GM12878 (cell line): ENCODE data around the gene WNT8A. TPM values are rescaled to one million over a fixed set of nuclear protein-coding genes. Genes with fewer than 3 reads are reported as not detected.
"Not testable (repeated sequence)": the region's sequence is repeated elsewhere in the genome, so short reads cannot be mapped to it uniquely, and the experiment has no call there.

Source experiments
- ATAC-seq: fragments of 200-7000 bp; cut with Tn5 transposase; 3 replicates; pipeline ENCODE4 v1.9.1; 2020; ENCODE audit warnings: mild to moderate bottlenecking, moderate library complexity
- BruUV-seq: library from RNA; stranded (reverse); fragments of 400-500 nt; replicated peaks from 2 replicates; lab custom pipeline; 2021; lab: Mats Ljungman, UMichigan
- CTCF ChIA-PET: fragments of 300-600 bp; sonication (Branson Sonifier 250); formaldehyde crosslinking; extraction: SDS; loops from one replicate; lab custom pipeline; 2021; ENCODE audit warnings: inconsistent platforms; lab: Yijun Ruan, JAX
- POLR2A ChIA-PET: fragments of 350-600 bp; formaldehyde crosslinking; extraction: SDS; loops from one replicate; lab custom pipeline; 2021; ENCODE audit warnings: inconsistent platforms; lab: Charles Lee
- RAD21 ChIA-PET: fragments of 300-600 bp; sonication (Branson Sonifier 250); formaldehyde crosslinking; loops from one replicate; lab custom pipeline; 2023; ENCODE audit warnings: antibody characterized with exemption; ENCODE audit not compliant: unreplicated experiment; lab: Charles Lee
- SMC1A ChIA-PET: fragments of 300-600 bp; sonication (Branson Sonifier 250); formaldehyde crosslinking; loops from one replicate; lab custom pipeline; 2023; ENCODE audit not compliant: unreplicated experiment, uncharacterized antibody; lab: Charles Lee
- DNase-seq: peaks from one replicate; pipeline ENCODE4 v3.0.0-alpha.2; 2011; ENCODE audit warnings: low read depth, low spot score
- FAIRE-seq: peaks from 3 replicates; lab custom pipeline; 2011; peaks lifted over from hg19 to GRCh38; lab: Jason Lieb, UNC
- H2AFZ ChIP-seq: 2 replicates; pipeline ENCODE4 v1.6.0; 2011; ENCODE audit warnings: low read depth, low read length, control low read depth; ENCODE audit not compliant: control insufficient read depth
- H3K27ac ChIP-seq: 2 replicates; pipeline ENCODE4 v1.5.1; 2011; ENCODE audit warnings: control low read depth; ENCODE audit not compliant: control insufficient read depth, insufficient read depth
- H3K27me3 ChIP-seq, 2 experiments: replicated peaks in 1 of 2; 2 replicates each; pipeline versions ENCODE4 v1.6.0 to v1.6.1; 2011; ENCODE audit warnings: low read length in 1 of 2; ENCODE audit not compliant: control insufficient read depth in 2 of 2, insufficient read depth in 2 of 2
- H3K36me3 ChIP-seq, 2 experiments: 2 replicates each; pipeline ENCODE4 v1.5.1; 2011; ENCODE audit warnings: low read length in 1 of 2; ENCODE audit not compliant: control insufficient read depth in 2 of 2, insufficient read depth in 2 of 2
- H3K4me1 ChIP-seq: 2 replicates; pipeline ENCODE4 v1.6.1; 2011; ENCODE audit warnings: mild to moderate bottlenecking, low read length, moderate library complexity, mixed read lengths; ENCODE audit not compliant: control insufficient read depth, insufficient read depth
- H3K4me2 ChIP-seq: 2 replicates; pipeline ENCODE4 v1.6.0; 2011; ENCODE audit warnings: control low read depth; ENCODE audit not compliant: control insufficient read depth, insufficient read depth
- H3K4me3 ChIP-seq: fragments of 200-600 bp; sonication (generic); 2 replicates; pipeline ENCODE4 v1.5.1; 2016
- H3K79me2 ChIP-seq: 2 replicates; pipeline ENCODE4 v1.6.0; 2011; ENCODE audit warnings: low read length; ENCODE audit not compliant: control insufficient read depth, insufficient read depth
- H3K9ac ChIP-seq: 2 replicates; pipeline ENCODE4 v1.8.0; 2011; ENCODE audit warnings: low read length, control low read depth, mixed read lengths; ENCODE audit not compliant: control insufficient read depth, insufficient read depth
- H3K9me3 ChIP-seq: replicated peaks from 3 replicates; pipeline ENCODE4 v1.5.1; 2011; ENCODE audit warnings: mild to moderate bottlenecking, low read length; ENCODE audit not compliant: control insufficient read depth, insufficient read depth
- H4K20me1 ChIP-seq: 2 replicates; pipeline ENCODE4 v1.6.0; 2011; ENCODE audit not compliant: control insufficient read depth, insufficient read depth
- BMI1 ChIP-seq: fragments of 450-650 bp; IDR thresholded peaks from 2 replicates; pipeline ENCODE4 v1.6.1; 2016; ENCODE audit warnings: mild to moderate bottlenecking, moderate library complexity, borderline replicate concordance
- CEBPB ChIP-seq, 2 experiments: fragments of 150-350 bp in 1 of 2; IDR thresholded peaks; 2 replicates each; pipeline ENCODE4 v1.6.1; 2012 to 2014; ENCODE audit warnings: low read depth in 2 of 2, low read length in 2 of 2, borderline replicate concordance in 1 of 2, inconsistent platforms in 1 of 2
- GATAD2B ChIP-seq: fragments of 450-650 bp; conservative IDR thresholded peaks from 2 replicates; pipeline ENCODE4 v1.6.1; 2017; ENCODE audit warnings: low read depth, mild to moderate bottlenecking, moderate library complexity
- POLR2A ChIP-seq: IDR thresholded peaks from 2 replicates; pipeline ENCODE4 v1.6.1; 2011; ENCODE audit warnings: low read depth, mild to moderate bottlenecking, low read length
- RBBP5 ChIP-seq: fragments of 200-600 bp; sonication (generic); conservative IDR thresholded peaks from 2 replicates; pipeline ENCODE4 v1.6.1; 2016
- RCOR1 ChIP-seq: conservative IDR thresholded peaks from 2 replicates; pipeline ENCODE4 v1.6.1; 2012; ENCODE audit warnings: low read depth, low read length, improper control_type of control experiment
- SP1 ChIP-seq: IDR thresholded peaks from one replicate; pipeline ENCODE4 v1.6.1; 2011; ENCODE audit warnings: low read depth, low read length
- STAT3 ChIP-seq: IDR thresholded peaks from 2 replicates; pipeline ENCODE4 v1.6.1; 2011; ENCODE audit warnings: low read depth, low read length, improper control_type of control experiment
- SUPT20H ChIP-seq: IDR thresholded peaks from 2 replicates; pipeline ENCODE4 v1.6.1; 2011; ENCODE audit warnings: low read depth, mild to moderate bottlenecking, low read length, moderate library complexity, borderline replicate concordance; ENCODE audit not compliant: control insufficient read depth
- ZNF274 ChIP-seq: IDR thresholded peaks from one replicate; pipeline ENCODE4 v1.8.0; 2011; ENCODE audit not compliant: insufficient read length, insufficient read depth
- ZNF384 ChIP-seq: IDR thresholded peaks from 2 replicates; pipeline ENCODE4 v1.6.1; 2012; ENCODE audit warnings: low read depth, mild to moderate bottlenecking, low read length, improper control_type of control experiment, borderline replicate concordance
- WGBS: methylation state at CpG from one replicate; pipeline ENCODE4 v1.1.6; 2016; ENCODE audit warnings: low lambda C conversion rate; ENCODE audit not compliant: insufficient replicate concordance, insufficient coverage; ENCODE audit errors: missing lambda C conversion rate; 5-methylcytosine and 5-hydroxymethylcytosine counted together
- in situ Hi-C: fragments of 300-500 bp; cut with MboI; formaldehyde crosslinking; loops from 9 replicates; pipeline ENCODE4 v1.14.3; 2018; ENCODE audit warnings: mixed read lengths
- intact Hi-C: fragments of 100-400 bp; cut with micrococcal nuclease; formaldehyde crosslinking; loops from one replicate; pipeline ENCODE4 v1.14.2; 2022; ENCODE audit not compliant: unreplicated experiment
- polyA plus RNA-seq, 11 experiments: library from polyadenylated mRNA; depleted of rRNA in 4 of 11; unstranded in 6 of 11; stranded (reverse) in 5 of 11; fragments of >200 nt; fragmentation: Nextera tagmentation in 4 of 11; fragmentation: Illumina TruSeq in 1 of 11; extraction: Ambion mirVana in 4 of 11; extraction: Trizol in 1 of 11; gene quantifications; 1 replicate in 1 of 11; 2 replicates in 10 of 11; pipeline versions ENCODE4 v1.2.1 to v1.2.3, GENCODE V29; 2011 to 2016; ENCODE audit warnings: inconsistent platforms in 2 of 11, missing spikeins in 2 of 11, low read depth in 1 of 11
- total RNA-seq, 4 experiments: library from RNA; depleted of rRNA in 3 of 4; stranded (reverse); fragments of >200 nt in 3 of 4; fragmentation: Illumina TruSeq in 1 of 4; extraction: Trizol in 1 of 4; gene quantifications; 2 replicates each; pipeline versions ENCODE4 v1.2.1 to v1.2.3, GENCODE V29; 2013 to 2021
- TF ChIP-seq, protein P1 (sequence below): fragments of 450-650 bp; IDR thresholded peaks from 2 replicates; pipeline ENCODE4 v1.6.1; 2017; ENCODE audit warnings: mild to moderate bottlenecking
- TF ChIP-seq, protein P2 (sequence below): fragments of 450-650 bp; IDR thresholded peaks from 2 replicates; pipeline ENCODE4 v1.6.1; 2017; ENCODE audit warnings: low read depth, mild to moderate bottlenecking, moderate library complexity

The WNT8A gene
- total and polyA plus RNA-seq, 10 of the 15 experiments (the other 5 are each of a cell fraction or from before 2014, with no cell fraction given), result not detected

DNA sequence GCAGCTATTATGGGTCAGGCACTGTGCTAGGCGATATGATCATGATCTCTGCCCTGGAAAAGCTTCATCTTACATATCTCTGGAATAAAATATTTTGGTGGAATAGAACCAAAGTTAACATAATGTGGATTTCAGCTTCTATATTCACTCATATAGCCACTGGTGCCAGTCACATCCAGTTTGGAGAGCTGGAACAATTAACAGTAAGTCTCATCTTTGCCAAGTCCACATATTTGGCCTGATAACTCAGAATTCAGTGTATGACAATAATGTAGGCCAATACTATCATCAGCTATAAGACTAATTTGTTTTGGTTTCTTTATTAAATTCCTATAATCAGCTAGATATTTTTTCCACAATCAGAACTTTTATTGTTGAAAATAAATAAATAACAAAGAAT lies 45.0 kb upstream of the WNT8A start:
- ChIA-PET POLR2A (interaction anchor here (0.6 to 2.6 kb wide), 5 partner anchors 11 to 260 kb away, joined by 3 to 9 read pairs (median 3); no protein-coding TSS in a partner anchor), CTCF (interaction anchor here (0.8 to 8.8 kb wide), 12 partner anchors 11 to 288 kb away, joined by 3 to 398 read pairs (median 7); no protein-coding TSS in a partner anchor), RAD21 (interaction anchor here (0.6 to 5.0 kb wide), 9 partner anchors 9 to 151 kb away, joined by 3 to 60 read pairs (median 5); partner anchors contain the start of gene PKD2L2), SMC1A (interaction anchor here (0.6 to 10.4 kb wide), 11 partner anchors 9 to 259 kb away, joined by 3 to 207 read pairs (median 3); no protein-coding TSS in a partner anchor)
- no peak for FAIRE-seq
- no peak overlapping the region for H3K9ac ChIP-seq
- no peaks in the 10 kb centered on the region for H4K20me1 ChIP-seq
- ATAC-seq, result no peak
- DNase-seq, result no peak
- no peak overlapping the region for H3K4me2 ChIP-seq
- no peak overlapping the region for H3K4me3 ChIP-seq
- in situ Hi-C loops, result no loop called here
- H3K27ac ChIP-seq, result peak overlapping the region; percentile 40
- BruUV-seq, result no TSS peak
- no peak for TF ChIP-seq RBBP5
- no peak for TF ChIP-seq GATAD2B
- no peak for TF ChIP-seq BMI1
- no peak for TF ChIP-seq RCOR1
- TF ChIP-seq, protein P1, sequence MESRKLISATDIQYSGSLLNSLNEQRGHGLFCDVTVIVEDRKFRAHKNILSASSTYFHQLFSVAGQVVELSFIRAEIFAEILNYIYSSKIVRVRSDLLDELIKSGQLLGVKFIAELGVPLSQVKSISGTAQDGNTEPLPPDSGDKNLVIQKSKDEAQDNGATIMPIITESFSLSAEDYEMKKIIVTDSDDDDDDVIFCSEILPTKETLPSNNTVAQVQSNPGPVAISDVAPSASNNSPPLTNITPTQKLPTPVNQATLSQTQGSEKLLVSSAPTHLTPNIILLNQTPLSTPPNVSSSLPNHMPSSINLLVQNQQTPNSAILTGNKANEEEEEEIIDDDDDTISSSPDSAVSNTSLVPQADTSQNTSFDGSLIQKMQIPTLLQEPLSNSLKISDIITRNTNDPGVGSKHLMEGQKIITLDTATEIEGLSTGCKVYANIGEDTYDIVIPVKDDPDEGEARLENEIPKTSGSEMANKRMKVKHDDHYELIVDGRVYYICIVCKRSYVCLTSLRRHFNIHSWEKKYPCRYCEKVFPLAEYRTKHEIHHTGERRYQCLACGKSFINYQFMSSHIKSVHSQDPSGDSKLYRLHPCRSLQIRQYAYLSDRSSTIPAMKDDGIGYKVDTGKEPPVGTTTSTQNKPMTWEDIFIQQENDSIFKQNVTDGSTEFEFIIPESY, result no peak
- no peak for TF ChIP-seq CEBPB (IDR thresholded peaks at IDR 0.05; ENCODE audit: borderline replicate concordance in 1 of 2, low read depth in 2 of 2, low read length in 2 of 2)
- TF ChIP-seq SUPT20H, result no peak
- no peak for TF ChIP-seq ZNF274
- TF ChIP-seq STAT3, result no peak
- no peak for TF ChIP-seq SP1
- TF ChIP-seq, protein P2, sequence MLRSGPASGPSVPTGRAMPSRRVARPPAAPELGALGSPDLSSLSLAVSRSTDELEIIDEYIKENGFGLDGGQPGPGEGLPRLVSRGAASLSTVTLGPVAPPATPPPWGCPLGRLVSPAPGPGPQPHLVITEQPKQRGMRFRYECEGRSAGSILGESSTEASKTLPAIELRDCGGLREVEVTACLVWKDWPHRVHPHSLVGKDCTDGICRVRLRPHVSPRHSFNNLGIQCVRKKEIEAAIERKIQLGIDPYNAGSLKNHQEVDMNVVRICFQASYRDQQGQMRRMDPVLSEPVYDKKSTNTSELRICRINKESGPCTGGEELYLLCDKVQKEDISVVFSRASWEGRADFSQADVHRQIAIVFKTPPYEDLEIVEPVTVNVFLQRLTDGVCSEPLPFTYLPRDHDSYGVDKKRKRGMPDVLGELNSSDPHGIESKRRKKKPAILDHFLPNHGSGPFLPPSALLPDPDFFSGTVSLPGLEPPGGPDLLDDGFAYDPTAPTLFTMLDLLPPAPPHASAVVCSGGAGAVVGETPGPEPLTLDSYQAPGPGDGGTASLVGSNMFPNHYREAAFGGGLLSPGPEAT, result no peak
- TF ChIP-seq POLR2A, result no peak
- TF ChIP-seq ZNF384, result no peak
- no peaks in the 10 kb centered on the region for H3K27me3 ChIP-seq
- H3K36me3 ChIP-seq, result no peaks in the 10 kb centered on the region
- WGBS, result 90% methylated on average over 1 of the region's 1 CpG
- H3K9me3 ChIP-seq, result no peaks in the 10 kb centered on the region
- intact Hi-C loops, result loop anchor here (10.0 kb wide), 2 partner anchors 316 to 414 kb away; partner anchors contain the start of gene KDM3B
- H3K79me2 ChIP-seq, result no peaks in the 10 kb centered on the region
- peaks cover 19% of the 10 kb centered on the region for H3K4me1 ChIP-seq
- H2AFZ ChIP-seq, result no peak overlapping the region

DNA sequence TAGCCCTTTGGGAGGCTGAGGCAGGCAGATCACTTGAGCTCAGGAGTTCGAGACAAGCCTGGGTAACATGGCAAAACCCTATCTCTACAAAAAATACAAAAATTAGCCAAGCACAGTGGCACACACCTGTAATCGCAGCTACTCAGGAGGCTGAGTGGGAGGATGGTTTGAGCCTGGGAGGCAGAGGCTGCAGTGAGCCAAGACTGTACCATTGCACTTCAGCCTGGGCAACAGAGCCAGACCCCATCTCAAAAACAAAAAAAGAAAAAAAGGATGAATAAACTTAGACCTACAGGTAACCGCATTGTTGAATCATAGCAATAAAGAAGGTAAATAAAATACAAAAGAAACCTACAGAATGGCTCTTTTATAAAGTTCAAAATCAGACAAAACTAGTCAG lies 38.5 kb upstream of the WNT8A start:
- H3K79me2 ChIP-seq, SMC1A ChIA-PET, FAIRE-seq, in situ Hi-C loops, H2AFZ ChIP-seq, BruUV-seq, DNase-seq, H3K9me3 ChIP-seq, intact Hi-C loops, H3K9ac ChIP-seq, H3K4me1 ChIP-seq, H3K27me3 ChIP-seq, H3K27ac ChIP-seq, ATAC-seq, H3K36me3 ChIP-seq, H4K20me1 ChIP-seq, H3K4me2 ChIP-seq, H3K4me3 ChIP-seq: not testable (repeated sequence)
- POLR2A ChIA-PET, result interaction anchor here (0.7 kb wide), 1 partner anchor 252 kb away, joined by 3 read pairs; no protein-coding TSS in a partner anchor
- CTCF ChIA-PET, result interaction anchor here (1.2 to 2.2 kb wide), 3 partner anchors 9 to 31 kb away, joined by 3 to 10 read pairs (median 9); no protein-coding TSS in a partner anchor
- 68% methylated on average over 3 of the region's 3 CpGs for WGBS
- RAD21 ChIA-PET, result interaction anchor here (0.6 kb wide), 1 partner anchor 267 kb away, joined by 3 read pairs; no protein-coding TSS in a partner anchor
